HG02798 (cell line): ENCODE results near the gene TSPAN4.

Experiments
- ATAC-seq: cut with Tn5 transposase; IDR thresholded peaks from one replicate; pipeline ENCODE4 v1.9.1; 2021; ENCODE audit warnings: mild to moderate bottlenecking; ENCODE audit not compliant: unreplicated experiment, poor library complexity

TSPAN4 gene

DNA sequence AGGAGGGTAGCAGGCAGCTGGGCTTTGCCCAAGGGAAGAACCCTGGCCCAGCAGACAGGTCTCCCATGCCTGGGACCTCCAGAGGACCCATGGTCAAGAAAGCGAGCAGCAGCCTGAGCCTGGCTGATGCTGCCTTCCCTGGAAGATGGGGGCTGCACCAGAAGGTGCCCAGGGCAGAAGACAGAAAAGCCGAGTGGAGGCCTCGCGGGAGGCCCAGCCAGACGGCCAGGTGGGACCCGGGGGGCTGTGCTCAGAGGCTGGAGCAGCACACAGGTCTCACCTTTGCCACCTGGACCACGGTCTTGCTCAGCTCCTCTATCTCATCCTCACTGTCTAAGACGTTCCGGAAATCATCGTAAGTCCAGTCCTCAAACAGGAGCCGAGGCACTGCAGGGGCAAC lies 57.1 kb downstream of the TSPAN4 start:
- no peak for ATAC-seq

DNA sequence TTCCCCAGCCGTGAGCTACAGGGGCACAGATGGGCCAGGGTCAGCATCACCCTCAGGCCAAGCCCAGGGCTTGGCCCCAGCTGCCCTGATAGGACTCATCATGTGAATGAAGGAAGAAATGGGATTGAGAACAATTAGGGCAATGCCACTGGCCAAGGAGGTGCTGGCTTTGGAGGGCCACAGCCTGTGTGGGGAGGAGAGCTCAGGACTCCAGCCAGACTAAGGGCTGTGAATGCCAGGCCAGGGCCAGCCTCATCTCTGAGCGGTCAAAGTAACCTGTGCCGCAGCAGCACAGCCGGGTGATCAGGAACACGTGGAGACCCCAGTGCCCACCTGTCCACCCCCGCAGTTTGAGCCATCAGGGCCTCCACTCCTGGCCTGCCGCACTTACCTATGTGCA lies 57.9 kb downstream of the TSPAN4 start:
- no peak for ATAC-seq

DNA sequence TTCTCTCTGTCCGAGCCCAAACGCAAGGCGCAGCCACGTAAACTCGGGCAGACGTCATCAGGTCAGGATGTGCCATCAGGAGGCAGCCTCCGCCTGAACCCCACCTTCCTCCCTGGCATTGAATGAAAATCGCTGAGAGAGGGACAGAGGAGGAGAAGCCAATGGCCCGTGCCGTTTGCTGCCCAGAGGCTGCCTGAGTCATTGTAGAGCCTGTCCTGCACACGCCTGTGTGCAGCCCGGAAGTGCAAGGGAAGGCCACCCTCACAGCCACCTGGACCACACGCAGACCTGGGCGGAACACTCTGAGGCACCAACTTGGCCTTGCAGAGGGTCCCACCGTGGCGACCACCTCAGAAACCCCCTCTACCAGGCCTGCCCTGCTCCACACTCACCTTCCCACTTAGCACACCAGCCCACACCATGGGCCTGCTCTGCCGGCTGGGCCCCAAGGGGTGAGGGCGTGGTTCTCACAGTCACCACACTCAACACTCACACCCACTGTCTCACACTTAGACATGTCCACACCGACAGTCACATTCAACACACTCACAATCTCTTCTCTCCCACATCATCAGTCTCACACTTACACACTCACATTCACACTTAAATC lies 58.9 kb downstream of the TSPAN4 start:
- no peak for ATAC-seq

DNA sequence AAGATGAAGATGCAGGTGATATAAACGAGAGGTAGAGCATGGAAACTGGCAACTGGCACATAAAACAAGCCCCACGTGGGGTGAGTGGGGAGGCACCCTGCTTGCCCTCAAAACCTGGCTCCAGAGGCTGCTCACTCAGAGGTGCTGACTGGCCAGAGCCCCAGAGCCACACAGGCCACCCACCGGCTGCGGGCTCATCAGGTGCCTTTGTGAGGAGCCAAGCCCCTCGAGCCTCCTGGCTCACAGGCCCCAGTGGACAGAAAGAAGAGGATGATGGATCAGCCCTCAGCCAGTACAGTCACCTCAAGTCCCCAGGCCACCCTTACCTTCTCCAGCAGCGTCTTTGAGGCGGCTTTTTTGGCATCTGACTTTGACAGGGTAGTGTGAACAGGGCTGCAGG lies 61.7 kb downstream of the TSPAN4 start:
- no peak for ATAC-seq

DNA sequence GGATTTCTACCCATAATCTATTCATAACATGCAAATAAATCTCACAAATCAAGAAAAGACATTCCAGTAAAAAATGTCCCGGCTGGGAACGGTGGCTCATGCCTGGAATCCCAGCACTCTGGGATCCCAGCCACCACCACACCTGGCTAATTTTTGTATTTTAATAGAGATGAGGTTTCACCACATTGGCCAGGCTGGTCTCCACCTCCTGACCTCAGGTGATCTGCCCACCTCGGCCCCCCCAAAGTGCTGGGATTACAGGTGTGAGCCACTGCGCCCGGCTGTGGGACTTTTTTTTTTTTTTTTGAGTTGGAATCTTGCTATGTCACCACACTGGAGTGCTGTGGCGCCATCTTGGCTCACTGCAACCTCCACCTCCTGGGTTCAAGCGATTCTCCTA lies 63.3 kb downstream of the TSPAN4 start:
- ATAC-seq = no peak

DNA sequence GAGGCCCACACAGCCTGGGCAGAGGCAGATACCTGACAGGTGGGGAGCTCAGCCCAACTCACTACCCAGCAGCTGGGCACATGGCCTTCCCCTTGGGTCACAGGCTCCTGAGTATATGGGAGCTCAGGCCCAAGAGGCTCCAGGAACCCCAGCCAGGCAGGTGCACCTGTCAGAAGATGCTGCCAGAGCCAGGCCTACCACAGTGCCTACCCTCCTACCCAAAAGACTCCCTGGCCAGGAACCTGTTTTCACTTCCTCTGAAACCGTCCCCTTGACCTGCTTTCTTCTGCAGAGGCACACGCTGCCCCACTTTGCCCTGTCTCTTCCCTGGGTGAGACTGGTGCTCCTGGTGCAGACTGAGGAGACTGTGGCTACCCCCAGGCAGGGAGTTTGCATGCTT lies 65.0 kb downstream of the TSPAN4 start:
- no peak for ATAC-seq

DNA sequence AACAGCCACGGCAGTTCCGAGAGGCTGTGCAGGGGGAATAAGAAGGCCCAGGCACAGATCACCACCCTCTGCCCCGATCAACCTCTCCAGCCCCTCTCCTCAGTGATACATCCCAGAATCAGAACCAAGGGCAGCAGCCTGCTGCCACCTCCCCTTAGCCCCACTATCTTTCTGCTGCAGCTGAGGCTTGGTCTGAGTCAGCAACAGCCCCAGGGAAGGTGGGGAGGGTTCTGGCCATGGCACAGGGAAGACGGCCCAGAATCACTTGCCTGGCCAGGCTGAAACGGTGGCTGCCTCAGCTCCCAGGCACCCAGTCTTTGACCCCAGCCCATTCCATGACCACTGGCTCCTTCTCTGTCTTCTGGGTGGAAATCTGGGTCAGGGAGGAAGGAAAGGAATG lies 65.6 kb downstream of the TSPAN4 start:
- no peak for ATAC-seq

DNA sequence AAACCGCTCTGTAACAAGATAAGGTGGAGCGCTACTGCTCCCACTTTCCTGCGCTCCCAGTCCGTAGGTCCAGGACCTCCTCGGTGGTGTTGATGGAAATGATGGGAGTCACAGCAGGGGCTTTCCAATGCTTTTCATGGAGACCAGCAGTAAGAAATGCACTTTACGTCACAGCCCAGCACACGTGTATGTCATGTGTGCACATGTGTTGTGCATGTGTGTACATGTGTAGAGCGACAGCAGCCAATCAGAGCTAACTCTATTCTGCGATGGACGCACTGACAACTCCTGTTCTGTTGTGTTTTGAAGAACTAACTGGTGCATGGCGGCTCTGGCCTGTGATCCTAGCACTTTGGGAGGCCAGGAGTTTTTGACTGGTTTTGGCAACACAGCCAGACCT lies 66.8 kb downstream of the TSPAN4 start:
- ATAC-seq = no peak

DNA sequence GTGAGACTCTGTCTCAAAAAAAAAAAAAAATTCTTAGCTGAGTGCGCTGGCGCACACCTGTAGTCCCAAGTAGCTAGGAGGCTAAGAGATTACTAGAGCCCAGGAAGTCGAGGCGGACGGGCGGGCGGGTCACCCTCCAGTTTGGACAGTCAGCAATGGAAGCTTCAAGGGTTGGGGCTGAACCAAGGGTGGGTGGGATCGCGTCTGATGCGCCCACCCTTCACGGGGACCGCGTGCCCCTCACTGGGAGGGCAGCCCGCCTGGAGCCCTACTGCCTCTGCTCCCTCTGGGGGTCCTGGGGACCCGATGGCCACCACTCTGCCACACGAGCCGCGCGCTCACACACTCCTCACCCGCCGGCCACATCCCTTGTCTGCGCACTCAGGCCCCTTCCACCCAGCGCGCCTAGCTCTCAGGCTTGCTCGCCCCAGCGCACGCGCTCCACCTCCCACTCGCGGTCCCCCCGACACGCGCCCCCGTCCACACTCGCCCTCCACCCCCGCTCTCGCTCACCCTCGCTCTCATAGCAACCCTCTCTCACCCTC lies 67.5 kb downstream of the TSPAN4 start:
- peak; percentile 11 for ATAC-seq

DNA sequence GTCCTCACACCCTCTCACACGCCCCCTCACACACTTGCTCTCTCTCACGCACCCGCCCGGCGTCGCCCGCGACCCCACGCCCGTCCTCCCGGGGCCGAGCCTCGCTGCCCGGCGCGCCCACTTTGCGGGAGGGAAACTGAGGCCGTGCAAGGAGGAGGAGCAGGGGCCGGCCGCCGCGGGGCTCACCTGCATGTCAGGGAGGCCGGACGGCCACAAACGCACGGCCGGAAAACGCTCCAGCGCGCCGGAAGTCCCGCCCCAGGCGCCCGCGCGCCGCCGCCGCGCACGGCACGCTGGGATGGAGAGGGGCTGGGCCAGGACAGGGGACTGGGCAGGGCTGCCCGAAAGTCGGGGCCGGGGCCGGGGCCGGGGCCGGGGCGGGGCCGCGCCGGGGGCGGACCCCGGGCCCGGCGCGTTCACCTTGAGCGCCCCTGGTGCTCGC lies 68.0 kb downstream of the TSPAN4 start, which contains the start of gene CHID1:
Gene CHID1, minus strand, starts transcription at position 222 of the 442 bp plus-strand sequence. CDS start 5,994 bp downstream, outside the sequence.
- peak; percentile 90 for ATAC-seq

DNA sequence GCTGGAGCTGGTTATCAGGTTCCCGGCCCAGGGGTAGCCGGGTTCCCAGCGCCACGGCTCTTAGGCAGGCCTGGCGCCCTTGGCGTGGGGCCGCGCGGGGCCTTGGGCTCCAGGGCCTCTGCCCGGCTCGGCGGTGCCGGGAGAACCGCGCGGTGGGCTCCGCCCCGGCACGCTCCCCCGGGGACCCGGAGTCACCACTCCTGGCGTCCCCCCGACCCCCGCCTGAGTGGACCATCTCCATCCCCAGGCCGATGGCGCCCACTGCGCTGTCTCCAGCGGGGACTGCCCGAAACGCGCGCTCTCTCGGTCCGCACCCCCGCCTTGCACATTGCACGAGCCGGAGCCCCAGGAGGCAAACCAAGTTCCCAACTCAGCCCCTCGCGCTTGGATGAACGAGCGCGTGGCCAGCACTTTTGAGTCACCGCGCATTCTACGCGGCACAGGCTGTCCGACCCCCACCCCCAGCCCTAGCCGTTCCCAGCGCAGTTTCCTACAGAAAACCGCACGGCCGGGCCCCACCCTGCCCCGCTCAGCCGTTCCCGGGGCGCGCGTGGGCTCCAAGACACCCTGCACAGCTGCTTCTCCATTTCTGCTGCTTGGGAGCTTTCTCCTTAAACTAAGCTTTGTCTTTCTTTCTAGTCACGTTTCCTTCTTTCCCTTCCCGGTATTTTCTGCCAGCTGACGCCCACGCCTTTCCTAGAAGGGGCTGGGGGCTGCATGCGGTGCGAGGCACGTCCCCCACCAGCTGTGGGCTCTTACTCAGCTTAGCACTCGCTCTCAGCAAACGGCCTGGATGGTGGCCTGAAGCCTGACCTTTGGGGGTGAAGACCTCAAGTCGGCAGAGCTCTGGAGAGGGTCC lies 68.6 kb downstream of the TSPAN4 start:
- peak; percentile 20 for ATAC-seq

DNA sequence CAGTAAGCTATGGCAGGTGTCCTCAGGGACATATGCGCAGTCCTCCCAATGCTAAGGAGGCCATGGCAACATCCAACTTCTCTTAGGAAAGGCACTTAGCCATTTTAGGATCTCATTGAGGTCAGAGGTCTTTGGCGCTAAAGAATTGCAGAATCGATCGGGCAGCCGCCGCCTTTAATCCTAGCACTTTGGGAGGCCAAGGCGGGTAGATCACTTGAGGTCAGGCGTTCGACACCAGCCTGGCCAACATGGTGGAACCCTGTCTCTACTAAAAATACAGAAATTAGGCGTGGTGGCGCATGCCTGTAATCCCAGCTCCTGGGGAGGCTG lies 69.2 kb downstream of the TSPAN4 start:
- no peak for ATAC-seq

DNA sequence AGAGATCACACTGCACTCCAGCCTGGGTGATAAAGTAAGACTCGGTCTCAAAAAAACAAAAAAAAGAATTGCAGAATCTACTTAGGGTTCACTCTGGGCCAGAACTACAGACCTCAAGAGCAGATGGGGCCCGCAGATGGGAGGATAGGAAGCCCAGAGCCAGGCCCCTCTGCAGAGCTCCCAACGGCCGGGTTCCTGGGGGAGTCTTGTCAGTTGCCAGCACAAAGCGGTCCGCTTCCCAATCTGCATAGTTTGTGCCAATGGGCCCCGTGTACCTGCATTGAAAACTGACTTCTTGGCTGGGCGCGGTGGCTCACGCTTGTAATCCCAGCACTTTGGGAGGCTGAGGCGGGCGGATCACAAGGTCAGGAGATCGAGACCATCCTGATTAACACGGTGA lies 69.6 kb downstream of the TSPAN4 start:
- no peak for ATAC-seq

DNA sequence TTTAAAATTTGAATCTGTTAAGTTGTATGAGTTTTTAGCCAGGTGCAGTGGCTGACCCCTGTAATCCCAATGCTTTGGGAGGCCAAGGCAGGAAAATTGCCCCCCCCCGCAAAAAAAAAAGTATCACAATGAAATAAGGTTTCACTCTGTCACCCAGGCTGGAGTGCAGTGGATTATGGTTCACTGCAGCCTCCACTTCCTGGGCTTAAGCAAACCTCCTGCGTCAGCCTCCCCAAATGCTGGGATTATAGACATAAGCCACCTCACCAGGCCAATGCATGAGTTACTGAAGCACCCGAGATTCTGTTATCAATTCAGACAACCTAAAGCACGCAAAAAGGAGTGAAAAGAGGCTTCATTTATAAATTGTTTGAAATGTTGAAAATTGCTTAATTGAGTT lies 70.4 kb downstream of the TSPAN4 start:
- no peak for ATAC-seq

DNA sequence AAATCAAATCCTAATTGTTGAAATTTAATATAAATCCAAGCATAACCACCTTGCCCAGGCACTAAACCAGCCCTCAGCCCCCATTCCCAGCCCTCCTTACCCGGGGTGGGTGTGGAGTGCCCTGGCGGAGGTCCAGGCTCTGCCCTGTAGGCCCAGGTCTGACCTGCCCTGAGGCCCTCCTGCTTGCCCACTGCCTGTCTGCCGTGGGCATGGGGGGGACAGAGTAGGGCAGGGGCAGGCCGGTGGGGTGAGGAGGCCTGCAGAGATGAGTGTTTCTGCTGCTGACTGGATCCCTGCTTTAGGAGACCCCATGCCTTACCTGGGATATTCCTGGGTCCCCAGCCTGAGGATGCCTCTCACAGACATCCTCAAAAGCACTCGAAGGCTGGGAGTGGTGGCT lies 71.6 kb downstream of the TSPAN4 start:
- ATAC-seq = no peak

DNA sequence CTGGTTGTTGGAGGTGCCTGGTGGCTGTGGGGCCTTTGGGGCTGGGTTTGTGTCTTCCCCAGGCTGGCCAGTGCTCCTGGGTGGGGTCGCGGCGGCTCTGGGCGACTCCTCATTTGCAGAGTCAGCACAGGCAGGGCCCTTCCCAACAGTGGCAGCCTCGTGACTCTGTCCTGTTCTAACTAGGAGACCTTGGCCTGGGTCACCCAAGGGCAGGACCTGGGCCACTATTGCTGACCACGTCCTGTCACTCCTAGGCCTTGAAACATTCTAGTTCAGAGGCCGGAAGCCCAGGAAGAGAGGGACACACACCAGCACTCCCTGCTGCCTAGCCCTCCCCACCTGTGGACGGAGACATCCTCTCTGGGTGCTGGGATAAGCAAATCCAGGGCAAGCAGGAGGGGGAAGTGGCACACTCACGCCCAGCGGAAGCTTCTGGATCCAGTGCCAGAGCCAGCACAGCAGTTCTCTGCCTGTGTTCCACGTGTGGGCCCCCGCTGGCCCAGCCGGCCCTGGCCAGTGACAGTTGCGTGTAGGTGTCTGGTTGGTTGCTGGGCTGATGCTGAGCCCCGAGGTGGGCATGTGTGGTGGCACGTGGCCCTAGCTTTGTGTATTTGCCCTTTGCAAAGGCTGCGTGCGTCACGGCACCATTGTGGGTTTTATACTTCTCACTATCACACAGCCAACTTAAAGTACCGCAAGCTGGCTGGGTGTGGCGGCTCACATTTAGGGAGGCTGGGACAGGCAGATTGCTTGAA lies 72.3 kb downstream of the TSPAN4 start:
- no peak for ATAC-seq
